ENCODE results near the gene ZSCAN22.

- TF ChIP-seq CTCF (IDR thresholded peaks at IDR 0.05; ENCODE audit: extremely low read depth in 1 of 2, insufficient read depth in 1 of 2, low read depth in 1 of 2, low read length in 2 of 2): no peak
- TF ChIP-seq POLR2A (IDR thresholded peaks at IDR 0.05; ENCODE audit: low read depth, low read length): no peak
- TF ChIP-seq POLR2AphosphoS5 (IDR thresholded peaks at IDR 0.05; ENCODE audit: insufficient read depth, low read depth, low read length): no peak
- TF ChIP-seq MYC (IDR thresholded peaks at IDR 0.05; ENCODE audit: low read depth, low read length): no peak
- no peak for TF ChIP-seq EZH2 (IDR thresholded peaks at IDR 0.05; ENCODE audit: borderline replicate concordance, low read depth, low read length, severe bottlenecking)
- no peak for TF ChIP-seq FOS (IDR thresholded peaks at IDR 0.05; ENCODE audit: borderline replicate concordance, insufficient read depth, low read length)
Observed at GRCh38 chr19:58279042-58279924, 47.5 kb upstream of the ZSCAN22 start.
